SHP77 treated with DMSO at 0.1 percent for 48 hours (cell line): ENCODE data around the gene TPRG1L.
A peak's percentile ranks its signal among the peaks of the same experiment; 100 is the strongest.

Experiments used
- DNase-seq: peaks from one replicate; lab custom pipeline; 2025; lab: John Stamatoyannopoulos, UW

The TPRG1L gene

DNA sequence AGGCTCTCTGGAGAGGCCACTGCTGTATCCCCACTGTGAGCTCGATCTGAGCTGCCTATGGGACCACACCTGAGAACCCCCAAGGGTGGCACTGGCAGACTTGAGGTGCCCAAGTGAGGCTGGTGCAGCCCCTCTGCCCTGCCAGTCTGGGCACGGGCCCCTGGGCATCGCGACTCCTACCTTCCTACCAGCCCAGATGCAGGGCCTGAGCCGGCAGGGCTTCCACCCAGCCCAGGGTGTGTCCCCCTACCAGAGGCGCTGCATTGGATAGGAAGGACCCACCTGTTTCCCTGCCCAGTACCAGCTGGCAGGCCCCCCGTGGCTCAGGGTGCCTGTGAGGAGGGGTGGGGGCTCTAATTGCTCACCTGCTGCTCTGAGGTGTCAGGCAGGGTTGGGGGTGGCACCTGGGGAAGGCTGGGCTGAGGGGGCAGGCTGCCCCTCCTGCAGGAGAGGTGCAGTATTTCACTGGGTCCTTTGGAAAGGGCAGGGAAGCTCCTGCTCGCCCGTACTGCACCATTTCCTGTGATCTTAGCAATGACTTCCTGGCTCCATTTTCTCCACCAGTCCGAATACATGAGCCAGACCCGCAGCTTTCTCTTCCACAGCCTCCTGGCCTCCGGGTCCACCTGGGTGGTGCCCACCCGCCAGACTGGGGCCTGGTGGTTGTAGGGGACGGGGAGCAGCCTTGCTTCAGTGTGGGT, 39.3 kb downstream of the TPRG1L start:
- DNase-seq = no peak

DNA sequence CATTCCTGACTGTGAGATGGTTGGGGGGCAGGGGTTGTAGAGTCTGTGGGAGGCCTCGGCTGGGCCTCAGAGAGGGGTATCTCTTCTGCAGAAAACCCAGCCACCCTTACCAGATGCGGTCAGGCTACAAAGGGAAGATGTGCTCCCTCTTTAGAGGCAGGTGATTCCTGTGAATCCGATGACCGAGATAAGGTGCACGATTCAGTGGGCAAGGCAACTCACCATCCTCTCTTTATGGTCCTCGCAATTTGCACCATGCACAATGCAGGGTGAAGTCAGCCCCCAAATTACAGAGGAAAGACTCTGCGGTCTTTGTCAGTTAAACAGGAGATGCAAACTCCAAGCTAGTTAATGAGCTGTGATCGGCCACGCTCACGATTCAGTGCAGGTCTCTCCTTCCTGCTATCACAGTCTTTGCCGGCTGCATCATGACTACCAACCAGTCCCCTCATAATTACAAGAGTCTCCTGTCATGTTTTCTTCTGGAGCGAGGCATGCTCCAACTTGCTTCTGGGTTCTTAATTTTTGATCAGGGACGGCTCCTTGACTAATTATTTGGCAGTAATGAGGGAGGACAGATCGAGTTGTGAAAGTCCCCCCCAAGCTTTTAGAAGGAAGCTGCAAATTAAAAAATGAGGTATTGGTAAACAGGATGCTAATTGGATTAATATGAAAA, 40.0 kb downstream of the TPRG1L start:
- DNase-seq = no peak

DNA sequence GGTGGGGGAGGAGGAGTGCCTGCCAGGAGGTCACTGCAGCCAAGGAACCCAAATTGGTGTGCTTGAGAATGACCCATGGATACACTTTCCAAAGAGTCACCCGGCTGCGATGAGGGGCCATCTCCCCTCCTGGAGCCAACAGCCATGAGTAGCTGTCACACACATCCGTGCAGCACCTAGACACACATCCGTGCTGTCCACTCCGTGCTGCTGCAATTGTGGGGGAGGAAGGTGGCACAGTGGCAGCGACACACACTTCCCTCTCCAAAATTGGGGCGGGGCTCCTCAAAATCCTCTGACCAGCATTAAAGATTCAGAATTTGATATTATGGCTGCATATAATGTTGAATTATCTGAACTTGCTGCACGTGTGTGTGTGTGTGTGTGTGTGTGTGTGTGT, 43.3 kb downstream of the TPRG1L start:
- DNase-seq = no peak

DNA sequence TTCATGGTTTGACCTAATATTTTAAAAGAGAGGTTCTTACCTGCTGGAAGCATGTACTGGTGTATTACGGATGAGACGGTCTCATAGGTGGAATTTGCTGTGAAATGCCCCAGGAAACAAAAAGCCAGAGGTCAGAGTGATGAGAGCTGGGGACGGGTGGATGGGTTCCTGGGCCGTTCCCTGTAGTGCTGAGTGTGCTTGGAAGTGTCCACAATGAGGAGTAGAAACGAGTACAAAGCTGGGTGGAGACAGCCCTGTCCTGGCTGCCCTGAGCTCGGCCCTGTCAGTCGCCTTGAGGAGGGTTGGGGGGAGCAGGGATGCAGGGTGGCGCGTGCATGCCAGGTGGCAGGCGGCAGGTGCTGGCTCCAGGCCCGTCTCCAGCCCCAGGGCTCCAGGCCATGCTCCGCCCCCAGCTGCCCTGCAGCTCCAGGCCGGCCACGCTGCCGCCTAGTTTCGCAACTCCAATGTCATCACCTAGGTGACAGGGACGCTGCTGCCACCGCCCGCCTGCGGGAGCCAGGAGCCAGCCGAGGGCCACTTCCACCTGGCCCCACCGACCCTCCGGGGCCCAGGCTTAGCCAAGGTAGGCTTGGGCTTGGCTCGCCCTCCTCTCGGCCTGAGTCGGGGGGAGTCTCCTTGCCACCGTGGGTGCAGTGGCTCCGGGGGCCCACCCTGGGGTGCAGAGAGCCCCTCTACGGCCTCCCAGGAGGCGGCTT, 43.9 kb downstream of the TPRG1L start:
- DNase-seq = peak; percentile 85

DNA sequence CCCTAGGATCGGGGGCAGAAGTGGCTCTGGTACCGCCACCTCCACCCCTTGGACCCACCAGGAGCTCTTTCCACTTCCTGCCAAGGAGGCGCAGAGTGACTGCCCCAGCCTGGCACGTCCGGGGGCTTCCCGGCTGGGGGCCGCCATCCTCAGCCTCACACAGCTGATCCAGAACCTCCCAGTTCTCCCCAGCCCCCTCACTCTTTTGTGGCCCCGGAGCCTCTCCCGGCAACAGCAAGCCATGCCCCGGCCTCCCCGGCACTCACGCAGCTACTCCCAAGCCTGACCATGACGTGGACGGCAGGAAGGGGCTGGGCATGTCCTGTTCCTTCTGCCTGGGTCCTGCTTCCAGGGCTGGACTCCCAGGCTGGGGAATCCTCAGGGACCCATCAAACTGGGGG, 44.6 kb downstream of the TPRG1L start:
- no peak for DNase-seq

DNA sequence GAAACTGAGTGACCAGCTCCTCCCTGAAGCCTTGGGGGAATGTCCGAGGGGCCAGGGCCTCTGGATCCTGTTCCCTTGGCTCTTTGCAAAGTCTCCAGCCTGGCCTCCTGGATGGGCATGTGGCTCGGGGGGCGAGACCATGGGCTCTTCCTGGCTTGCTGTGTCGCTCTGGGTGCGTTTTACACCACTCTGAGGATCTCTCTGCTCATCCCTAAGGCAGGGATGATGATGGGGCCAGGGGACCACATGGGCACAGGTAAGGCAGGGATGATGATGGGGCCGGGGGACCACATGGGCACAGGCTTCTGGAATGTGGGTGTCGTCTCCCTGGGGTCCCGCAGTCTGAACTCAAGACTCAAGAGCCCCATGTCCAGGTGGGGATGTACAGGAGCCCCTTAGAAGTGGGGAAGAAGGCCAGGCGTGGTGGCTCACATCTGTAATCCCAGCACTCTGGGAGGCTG, 45.2 kb downstream of the TPRG1L start:
- DNase-seq = no peak

DNA sequence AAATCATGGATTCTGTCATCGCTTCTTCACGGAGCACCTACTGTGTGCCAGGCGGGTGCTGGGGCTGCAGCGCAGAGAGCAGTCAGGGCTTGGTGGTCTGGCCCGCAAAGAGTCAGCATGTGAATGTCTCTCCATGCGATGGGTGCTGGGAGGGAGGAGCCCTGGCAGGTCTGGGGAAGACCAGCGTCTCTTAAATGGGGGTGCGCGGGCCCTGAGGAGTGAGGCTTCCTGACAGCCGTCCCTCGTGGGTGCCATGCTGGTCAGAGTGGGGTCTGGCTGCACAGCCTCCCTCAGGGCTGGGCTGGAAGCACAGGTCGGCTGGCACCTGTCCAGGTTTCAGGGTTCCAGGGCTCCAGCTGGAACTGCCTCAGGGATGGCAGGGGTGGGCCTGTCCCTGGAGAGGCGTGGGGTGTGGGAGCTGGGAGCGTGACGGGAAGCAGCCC, 46.0 kb downstream of the TPRG1L start:
- DNase-seq = no peak

DNA sequence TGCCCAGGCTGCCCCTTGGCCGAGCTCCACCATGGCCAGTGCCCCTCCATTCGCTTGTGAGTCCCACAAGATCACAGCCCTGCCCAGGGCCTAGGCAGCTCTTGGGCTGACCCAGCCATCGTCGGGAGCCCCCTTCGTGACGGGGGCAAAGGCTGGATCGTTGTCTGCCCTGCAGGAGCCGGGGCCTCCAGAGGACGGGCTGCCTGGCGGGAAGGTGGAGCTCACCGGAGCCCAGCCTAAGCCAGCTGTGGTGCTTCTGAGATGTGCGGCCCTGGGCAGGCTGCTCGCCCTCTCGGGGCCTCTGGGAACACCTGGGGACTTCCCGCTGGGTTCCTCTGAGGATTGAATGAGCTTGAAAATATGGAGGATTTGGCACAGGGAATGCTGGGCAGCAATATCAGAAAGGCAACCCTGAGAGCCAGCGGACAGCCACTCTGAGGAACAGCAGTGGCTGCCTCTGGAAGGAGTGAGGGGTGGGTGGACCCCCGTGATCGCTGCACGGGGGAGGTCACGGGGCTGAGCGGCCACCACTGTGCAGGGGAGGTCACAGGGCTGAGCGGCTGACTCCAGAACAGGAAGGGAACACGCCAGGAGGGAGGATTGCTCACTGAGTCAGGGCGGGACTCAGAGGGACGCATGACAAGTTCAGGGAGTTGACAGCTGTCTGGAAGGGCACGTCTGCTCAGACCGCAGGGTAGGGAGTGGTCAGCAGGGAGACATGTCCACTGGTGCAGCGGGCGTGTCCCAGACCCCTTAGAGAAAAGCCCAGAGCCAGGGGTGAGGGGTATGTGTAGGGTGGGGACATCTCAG, 46.8 kb downstream of the TPRG1L start:
- no peak for DNase-seq

DNA sequence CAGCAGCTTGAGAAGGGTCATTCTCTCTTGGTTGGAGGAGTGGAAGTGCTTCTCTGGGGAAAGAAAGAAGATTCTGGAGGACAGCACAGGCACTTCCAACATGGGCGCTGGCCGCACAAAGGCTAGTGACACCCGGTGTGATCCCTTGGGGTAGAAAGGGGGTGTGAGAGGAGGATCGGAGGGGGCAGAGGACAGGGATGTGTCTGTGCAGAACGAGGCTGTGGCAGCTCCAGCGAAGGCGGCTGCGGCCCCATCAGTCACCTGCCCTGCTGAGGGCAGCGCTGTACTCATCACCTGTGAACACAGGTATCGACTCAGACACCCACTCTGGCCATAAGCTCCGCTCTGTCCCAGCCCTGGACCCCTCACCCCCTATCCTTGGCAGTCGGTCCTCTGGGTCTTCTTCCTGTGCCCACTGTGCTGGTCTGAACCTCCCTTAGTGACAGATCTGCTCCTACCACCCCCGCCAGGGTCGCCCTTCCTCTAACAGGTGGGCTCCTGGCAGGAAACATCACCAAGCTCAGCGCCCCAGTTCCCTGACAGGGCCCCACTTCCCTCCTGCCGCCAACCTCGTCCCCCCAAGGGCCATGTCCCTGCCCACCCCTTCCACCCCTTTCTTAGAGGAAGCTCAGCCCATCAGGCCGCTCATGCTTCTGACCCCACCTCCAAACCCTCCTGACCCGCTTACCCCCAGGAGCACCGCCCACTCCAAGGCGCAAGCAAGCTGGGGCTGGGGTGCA, 47.6 kb downstream of the TPRG1L start:
- DNase-seq = no peak

DNA sequence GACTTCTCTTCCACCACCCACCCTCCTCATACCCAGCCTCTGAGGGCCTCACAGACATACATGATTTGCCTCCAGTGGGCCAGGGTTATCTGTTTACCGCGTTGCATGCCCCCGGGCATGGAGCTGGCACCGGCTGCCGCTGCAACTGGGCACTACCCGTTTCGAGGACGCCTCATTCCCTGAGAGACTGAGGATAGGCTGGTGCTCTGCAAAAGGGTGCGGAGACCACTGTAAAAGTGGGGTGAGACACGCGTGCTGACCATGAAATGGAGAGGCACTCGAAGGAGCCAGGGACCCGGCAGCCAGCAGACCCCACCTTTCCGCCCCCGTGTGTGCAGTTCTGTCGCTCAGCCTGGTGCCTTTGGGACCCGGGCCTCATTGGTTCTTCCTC, 48.2 kb downstream of the TPRG1L start:
- no peak for DNase-seq

DNA sequence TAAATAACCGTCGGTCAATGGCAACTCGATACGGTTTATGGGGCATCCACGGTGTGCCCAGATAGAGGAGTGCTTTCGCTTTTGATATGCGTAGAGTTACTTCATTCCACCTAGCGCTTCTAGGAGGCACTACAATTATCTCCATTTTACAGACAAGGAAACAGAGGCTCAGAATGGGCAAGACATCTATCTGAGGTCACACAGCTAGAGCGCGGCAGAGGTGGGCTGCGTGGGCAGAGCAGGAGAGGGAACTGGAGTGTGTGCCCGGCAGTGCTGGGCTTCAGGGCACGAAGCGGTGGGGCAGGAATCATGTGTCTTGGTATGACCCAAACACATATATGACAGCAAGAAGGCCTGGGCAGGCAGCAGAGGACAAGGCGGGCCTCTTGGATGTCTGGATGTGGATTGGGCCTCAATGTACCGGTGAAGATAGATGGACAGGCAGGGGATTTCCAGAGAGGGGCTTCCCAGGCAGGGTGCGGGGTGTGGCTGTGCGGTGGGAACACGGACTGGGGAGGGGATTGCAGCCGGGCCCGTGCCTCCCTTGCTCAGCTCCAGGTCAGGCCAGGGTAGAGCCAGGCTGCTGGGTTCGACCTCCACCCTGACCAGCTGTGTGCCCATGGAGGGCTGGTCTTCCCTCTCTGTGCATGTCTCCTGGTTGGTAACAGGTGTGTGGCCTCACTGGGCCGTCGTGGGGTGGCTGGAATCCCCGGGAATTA, 48.7 kb downstream of the TPRG1L start:
- no peak for DNase-seq

DNA sequence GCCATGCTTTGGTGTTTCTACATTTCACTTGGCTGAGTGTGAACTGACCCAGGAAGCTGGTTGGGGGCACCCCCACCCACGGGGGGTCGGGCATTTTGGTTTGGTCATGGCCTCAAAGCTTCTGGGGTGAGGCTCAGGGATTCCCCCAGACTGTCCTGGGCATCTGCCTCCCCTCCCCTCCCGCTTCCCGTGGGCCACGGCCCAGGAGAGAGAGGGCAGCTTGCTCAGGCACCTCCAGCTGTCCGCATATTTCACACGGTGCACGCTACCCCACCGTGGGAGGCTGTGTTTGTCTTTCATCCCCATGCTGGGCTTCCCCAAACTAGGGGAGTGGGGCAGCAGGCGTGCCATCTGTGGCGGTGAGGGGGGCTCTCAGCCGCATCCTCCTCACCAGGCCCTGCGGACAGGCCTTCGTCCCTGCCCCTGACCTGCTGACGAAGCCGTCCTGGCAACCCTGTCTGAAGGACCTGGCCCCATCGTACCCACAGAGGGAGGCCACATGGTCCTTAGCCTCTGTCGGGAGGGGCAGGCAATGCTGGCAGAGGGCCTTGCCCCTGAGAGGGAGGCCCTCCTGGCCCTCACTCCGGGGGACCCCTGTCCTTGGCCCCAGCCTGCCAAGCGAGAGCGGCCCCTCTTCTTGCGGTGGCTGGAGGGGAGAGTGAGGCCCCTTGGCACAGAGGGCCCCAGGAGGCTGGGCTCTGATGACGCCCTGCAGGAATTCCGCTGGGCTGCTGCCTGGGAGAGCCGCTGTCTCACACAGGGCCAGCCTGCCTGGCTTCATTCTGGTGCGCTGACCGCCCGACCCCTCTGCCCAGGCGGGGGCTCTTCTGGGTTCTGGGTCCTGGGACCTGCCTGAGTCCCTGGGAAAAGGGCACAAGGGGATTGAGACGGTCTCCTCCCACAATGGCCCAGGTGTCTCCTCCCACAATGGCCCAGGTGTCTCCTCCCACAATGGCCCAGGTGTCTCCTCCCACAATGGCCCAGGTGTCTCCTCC, 49.6 kb downstream of the TPRG1L start:
- no peak for DNase-seq

DNA sequence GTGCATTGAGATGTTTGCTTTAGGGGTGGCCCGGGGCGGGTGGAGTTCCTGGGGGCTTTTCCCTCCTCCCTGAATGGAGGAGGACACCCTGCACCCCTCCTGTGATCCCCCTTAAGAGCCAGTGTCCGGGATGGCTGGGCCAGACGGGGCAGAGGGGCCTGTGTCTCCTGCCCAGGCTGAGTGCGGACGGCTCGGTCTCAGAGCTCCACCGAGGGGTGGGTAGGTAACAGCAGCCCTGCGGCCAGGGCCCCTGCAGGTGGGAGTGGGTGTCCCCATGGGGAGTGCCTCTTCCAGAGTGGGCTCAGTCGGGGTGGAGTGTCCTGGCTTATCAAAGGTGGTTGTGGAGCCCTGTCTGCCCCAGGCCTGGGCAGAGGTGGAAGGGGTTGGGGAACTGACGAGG, 50.6 kb downstream of the TPRG1L start:
- no peak for DNase-seq

DNA sequence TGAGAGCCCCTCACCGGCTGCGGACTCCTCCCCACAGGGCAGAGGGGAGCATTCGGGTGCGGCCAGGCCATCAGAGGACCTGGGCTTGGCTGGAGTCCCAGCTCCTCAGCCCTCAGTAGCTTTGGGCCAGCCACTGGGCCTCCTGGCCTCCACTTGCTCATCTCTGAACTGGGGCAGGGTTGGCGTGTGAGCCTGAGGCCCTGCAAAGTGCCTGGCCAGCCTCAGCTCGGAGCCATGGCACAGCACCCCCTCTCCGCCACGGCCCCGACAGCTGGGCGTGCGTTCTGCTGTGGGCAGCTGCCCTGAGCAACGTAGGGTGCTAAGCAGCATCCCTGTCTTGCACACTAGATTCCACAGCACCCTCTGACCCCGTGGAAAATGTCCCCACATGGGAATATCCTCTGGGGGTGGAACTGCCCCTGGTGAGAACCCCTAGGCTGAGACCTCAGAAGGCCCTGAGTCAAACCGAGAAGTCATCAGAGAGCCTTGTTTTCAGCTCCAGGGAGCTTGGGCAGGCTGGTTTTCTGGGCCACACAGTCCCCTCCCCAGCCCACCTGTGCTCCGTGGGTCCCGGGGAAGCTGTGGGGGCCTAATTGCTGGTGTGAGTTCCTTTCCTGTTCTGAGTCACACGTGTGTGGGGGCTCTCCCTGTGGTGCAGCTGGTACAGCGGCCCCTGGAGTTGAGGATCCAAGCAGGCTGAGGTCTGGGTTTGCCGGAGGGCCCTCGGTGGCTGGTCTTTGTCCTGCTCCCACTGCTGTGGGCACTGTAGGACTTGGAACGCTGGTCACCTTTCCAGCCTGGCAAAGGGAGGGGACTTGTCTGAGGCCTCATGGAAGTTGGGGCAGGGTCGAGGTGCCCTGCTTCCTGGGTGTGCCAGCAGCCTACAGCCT, 52.0 kb downstream of the TPRG1L start:
- DNase-seq = no peak

DNA sequence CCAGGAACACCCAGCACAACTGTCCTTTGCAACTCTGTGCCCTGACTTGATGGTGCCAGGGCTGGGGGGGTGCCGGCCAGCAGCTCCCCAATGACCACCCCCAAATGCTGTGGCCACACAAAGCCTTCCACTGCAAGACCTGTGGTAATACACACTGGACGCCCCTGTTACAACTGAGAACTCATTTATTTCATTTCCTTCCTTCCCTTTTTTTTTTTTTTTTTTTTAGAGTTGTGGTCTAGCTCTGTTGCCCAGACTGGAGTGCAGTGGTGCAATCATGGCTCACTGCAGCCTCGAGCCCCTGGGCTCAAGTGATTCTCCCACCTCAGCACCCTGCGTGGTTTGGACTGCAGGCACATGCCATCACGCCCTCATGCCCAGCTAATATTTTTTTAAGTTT, 52.7 kb downstream of the TPRG1L start:
- no peak for DNase-seq

DNA sequence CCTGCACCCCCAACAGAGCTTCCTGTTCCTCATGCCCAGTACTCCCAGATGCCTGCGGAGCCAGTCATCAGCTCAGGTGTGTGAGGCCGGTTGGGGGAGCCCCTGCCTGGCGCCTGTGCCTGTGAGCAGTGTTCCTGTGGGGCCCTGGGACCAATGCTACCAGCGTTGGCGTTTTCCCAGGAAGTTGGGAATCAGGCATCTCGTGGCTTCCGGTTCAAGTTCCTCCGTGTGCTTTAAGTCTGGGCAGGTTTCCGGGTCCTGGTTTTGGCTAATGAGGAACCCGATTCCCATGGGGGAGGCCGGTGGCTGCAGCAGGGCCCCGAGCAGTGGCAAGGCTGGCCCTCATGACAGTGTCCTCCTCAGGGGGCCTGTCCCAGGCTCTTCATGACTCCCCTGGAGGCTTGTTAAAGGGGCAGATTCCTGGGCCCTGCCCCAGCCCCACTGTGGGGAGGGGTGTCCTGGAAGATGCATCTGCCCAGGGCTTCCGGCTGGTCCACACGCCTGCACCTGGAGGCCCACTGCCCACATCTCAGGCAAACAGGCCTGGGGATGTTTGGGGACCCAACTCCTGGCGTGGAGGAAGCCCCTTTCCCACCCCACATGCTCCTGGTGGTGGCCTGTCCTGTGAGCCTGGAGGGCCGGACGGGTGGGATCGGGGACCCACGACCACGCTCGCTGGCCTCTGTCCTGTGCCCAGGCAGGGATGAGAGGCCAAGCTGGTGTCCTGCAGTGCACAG, 53.7 kb downstream of the TPRG1L start:
- DNase-seq = no peak

DNA sequence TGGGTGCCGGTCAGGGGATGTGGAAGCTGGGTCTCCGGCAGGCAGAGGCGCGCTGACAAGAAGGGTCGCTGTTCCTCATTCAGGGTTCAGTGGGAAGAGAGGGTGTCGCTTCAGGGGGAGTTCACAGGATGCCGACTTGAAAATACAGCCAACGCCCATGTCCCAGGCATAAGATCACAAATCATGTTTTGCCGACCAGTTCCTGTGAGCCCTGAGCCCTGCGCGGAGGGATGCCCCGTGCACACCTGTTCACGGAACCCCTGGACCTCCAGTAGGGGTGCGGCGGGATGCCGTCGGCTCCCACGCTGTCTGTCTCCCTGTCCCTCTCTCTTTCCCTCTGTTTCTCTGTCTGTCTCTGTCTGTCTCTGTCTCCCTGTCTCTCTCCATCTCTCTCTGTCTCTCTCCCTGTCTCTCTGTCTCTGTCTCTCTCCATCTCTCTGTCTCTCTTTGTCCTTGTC, 54.3 kb downstream of the TPRG1L start:
- DNase-seq = no peak
